Skeletal muscle cell (primary cell): ENCODE results near the gene UGGT2.
"Not testable (repeated sequence)": the region's sequence is repeated elsewhere in the genome, so short reads cannot be mapped to it uniquely, and the experiment has no call there.

Source experiments
- DNase-seq: peaks from one replicate; pipeline ENCODE4 v3.0.0-alpha.2; 2010; ENCODE audit warnings: low read depth
- H3K4me3 ChIP-seq: 2 replicates; pipeline ENCODE4 v1.5.1; 2011; ENCODE audit warnings: low read depth, mild to moderate bottlenecking, control low read depth, low read length, moderate library complexity

The UGGT2 gene

GRCh38 chr13:96002322-96003131 is 50.7 kb downstream of the UGGT2 start:
- no peak for DNase-seq

GRCh38 chr13:96000069-96000468 is 53.1 kb downstream of the UGGT2 start:
- no peak for DNase-seq
- no peak overlapping the region for H3K4me3 ChIP-seq

More at GRCh38 chr13:96002322-96003131, 50.7 kb downstream of the UGGT2 start:
- no peak overlapping the region for H3K4me3 ChIP-seq

- H3K4me3 ChIP-seq: no peak overlapping the region
- no peak for DNase-seq
These were observed 65.4 kb downstream of the UGGT2 start for GRCh38 chr13:95987841-95988240.

- no peak overlapping the region for H3K4me3 ChIP-seq
- no peak for DNase-seq
These were observed 71.1 kb downstream of the UGGT2 start for GRCh38 chr13:95982144-95982543.

- DNase-seq, H3K4me3 ChIP-seq: not testable (repeated sequence)
These were observed 80.5 kb downstream of the UGGT2 start for GRCh38 chr13:95972651-95973050.

GRCh38 chr13:95970878-95971277 is 82.3 kb downstream of the UGGT2 start:
- no peak overlapping the region for H3K4me3 ChIP-seq
- DNase-seq: no peak

GRCh38 chr13:95968906-95969305 is 84.3 kb downstream of the UGGT2 start:
- H3K4me3 ChIP-seq: no peak overlapping the region
- no peak for DNase-seq

- no peak overlapping the region for H3K4me3 ChIP-seq
- DNase-seq: no peak
These were observed 95.9 kb downstream of the UGGT2 start for GRCh38 chr13:95957331-95957730.

GRCh38 chr13:95956589-95957148 is 96.5 kb downstream of the UGGT2 start:
- H3K4me3 ChIP-seq: no peak overlapping the region
- no peak for DNase-seq

GRCh38 chr13:95955719-95956118 is 97.5 kb downstream of the UGGT2 start:
- no peak overlapping the region for H3K4me3 ChIP-seq
- DNase-seq: no peak

- DNase-seq: no peak
- H3K4me3 ChIP-seq: no peak overlapping the region
These were observed 97.9 kb downstream of the UGGT2 start for GRCh38 chr13:95955255-95955654.

- no peak overlapping the region for H3K4me3 ChIP-seq
- no peak for DNase-seq
These were observed 98.9 kb downstream of the UGGT2 start for GRCh38 chr13:95954266-95954665.

- DNase-seq: no peak
- H3K4me3 ChIP-seq: no peak overlapping the region
These were observed 103.1 kb downstream of the UGGT2 start for GRCh38 chr13:95950103-95950502.

- no peak for DNase-seq
- no peak overlapping the region for H3K4me3 ChIP-seq
These were observed 104.5 kb downstream of the UGGT2 start for GRCh38 chr13:95948656-95949055.

GRCh38 chr13:95937714-95938320 is 115.4 kb downstream of the UGGT2 start:
- no peak overlapping the region for H3K4me3 ChIP-seq
- DNase-seq: no peak

GRCh38 chr13:95931300-95932025 is 121.7 kb downstream of the UGGT2 start:
- no peak overlapping the region for H3K4me3 ChIP-seq
- no peak for DNase-seq

- DNase-seq: no peak
- no peak overlapping the region for H3K4me3 ChIP-seq
These were observed 123.8 kb downstream of the UGGT2 start for GRCh38 chr13:95929430-95929829.

- not testable (repeated sequence) for H3K4me3 ChIP-seq, DNase-seq
These were observed 124.8 kb downstream of the UGGT2 start for GRCh38 chr13:95928367-95928906.

GRCh38 chr13:95926231-95926630 is 127.0 kb downstream of the UGGT2 start:
- DNase-seq: no peak
- H3K4me3 ChIP-seq: no peak overlapping the region
